HepG2 (cell line): ENCODE data around the gene DENND1C.

Experiments used
- RAD21 ChIP-seq: fragments of 450-650 bp; formaldehyde crosslinking; IDR thresholded peaks from 2 replicates; pipeline ENCODE4 v1.5.0; 2020; ENCODE audit warnings: mild to moderate bottlenecking
- RBM39 ChIP-seq: fragments of 200-400 bp; formaldehyde crosslinking; IDR thresholded peaks from one replicate; pipeline ENCODE4 v1.6.1; 2018; ENCODE audit warnings: antibody characterized with exemption, mild to moderate bottlenecking, low read depth, low read length; ENCODE audit not compliant: poor library complexity, severe bottlenecking
- ZFP36L2 ChIP-seq: sonication (generic); formaldehyde crosslinking; IDR thresholded peaks from 2 replicates; pipeline ENCODE4 v1.4.0; 2020; ENCODE audit warnings: missing genetic modification reagents
- ZNF274 ChIP-seq: sonication (generic); formaldehyde crosslinking; IDR thresholded peaks from 2 replicates; pipeline ENCODE4 v1.5.1; 2020; ENCODE audit warnings: mild to moderate bottlenecking, missing genetic modification reagents
- TF ChIP-seq, protein P1 (sequence below): sonication (generic); formaldehyde crosslinking; IDR thresholded peaks from 2 replicates; pipeline ENCODE4 v1.9.0; 2022; ENCODE audit warnings: missing genetic modification reagents, mild to moderate bottlenecking, borderline replicate concordance
- TF ChIP-seq, protein P2 (sequence below): sonication (generic); formaldehyde crosslinking; IDR thresholded peaks from 2 replicates; pipeline ENCODE4 v1.4.0; 2020; ENCODE audit warnings: missing genetic modification reagents
- TF ChIP-seq, protein P3 (sequence below): fragments of 450-650 bp; IDR thresholded peaks from 2 replicates; pipeline ENCODE4 v1.6.1; 2017; ENCODE audit warnings: mild to moderate bottlenecking
- TF ChIP-seq, protein P4 (sequence below): IDR thresholded peaks from 2 replicates; pipeline ENCODE4 v1.6.1; 2012; ENCODE audit warnings: inconsistent platforms

DNA sequence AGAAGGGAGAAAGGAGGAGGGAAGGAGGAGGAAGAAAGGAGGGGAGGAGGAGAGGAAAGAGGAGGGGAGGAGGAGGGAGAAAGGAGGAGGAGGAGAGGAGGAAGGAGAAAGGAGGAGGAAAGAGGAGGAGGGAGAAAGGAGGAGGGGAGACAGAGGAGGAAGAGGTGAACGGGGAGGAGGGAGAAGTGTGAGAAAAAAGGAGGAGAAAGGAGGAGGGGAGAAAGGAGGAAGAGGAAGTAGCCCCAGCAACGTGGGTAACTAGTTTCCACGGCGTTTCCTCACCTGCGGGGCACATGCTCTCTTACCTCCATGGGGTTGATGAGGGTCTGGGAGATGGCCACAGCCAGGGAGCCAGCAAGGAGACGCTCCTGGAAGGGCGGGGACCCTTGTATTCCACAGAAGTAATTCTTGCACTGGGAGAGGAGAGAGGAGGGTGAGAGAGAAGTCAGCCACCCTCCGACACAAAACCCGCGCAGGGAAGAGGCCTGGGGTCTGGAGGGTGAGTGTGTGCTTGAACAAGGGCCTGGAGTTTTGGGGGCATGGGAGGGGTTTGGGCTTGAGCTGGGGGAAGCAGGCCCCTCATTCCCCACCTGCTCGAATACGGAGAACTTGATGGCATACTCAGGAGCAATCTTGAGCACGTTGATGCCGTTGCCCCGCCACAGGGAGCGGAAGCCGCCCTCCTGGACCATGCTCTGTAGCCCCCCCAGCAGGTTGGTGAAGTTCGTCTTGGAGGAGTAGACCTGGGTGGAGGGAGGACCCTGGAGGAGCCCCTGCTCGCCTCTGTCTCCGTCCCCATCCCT lies 52.0 kb downstream of the DENND1C start:
- TF ChIP-seq RBM39 (no peak), ZNF274 (no peak), RAD21 (no peak), ZFP36L2 (CRISPR knock-in tag) (no peak)
- TF ChIP-seq, protein P1, sequence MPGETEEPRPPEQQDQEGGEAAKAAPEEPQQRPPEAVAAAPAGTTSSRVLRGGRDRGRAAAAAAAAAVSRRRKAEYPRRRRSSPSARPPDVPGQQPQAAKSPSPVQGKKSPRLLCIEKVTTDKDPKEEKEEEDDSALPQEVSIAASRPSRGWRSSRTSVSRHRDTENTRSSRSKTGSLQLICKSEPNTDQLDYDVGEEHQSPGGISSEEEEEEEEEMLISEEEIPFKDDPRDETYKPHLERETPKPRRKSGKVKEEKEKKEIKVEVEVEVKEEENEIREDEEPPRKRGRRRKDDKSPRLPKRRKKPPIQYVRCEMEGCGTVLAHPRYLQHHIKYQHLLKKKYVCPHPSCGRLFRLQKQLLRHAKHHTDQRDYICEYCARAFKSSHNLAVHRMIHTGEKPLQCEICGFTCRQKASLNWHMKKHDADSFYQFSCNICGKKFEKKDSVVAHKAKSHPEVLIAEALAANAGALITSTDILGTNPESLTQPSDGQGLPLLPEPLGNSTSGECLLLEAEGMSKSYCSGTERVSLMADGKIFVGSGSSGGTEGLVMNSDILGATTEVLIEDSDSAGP, result no peak
- TF ChIP-seq, protein P2, sequence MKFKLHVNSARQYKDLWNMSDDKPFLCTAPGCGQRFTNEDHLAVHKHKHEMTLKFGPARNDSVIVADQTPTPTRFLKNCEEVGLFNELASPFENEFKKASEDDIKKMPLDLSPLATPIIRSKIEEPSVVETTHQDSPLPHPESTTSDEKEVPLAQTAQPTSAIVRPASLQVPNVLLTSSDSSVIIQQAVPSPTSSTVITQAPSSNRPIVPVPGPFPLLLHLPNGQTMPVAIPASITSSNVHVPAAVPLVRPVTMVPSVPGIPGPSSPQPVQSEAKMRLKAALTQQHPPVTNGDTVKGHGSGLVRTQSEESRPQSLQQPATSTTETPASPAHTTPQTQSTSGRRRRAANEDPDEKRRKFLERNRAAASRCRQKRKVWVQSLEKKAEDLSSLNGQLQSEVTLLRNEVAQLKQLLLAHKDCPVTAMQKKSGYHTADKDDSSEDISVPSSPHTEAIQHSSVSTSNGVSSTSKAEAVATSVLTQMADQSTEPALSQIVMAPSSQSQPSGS (CRISPR knock-in tag), result no peak
- TF ChIP-seq, protein P3, sequence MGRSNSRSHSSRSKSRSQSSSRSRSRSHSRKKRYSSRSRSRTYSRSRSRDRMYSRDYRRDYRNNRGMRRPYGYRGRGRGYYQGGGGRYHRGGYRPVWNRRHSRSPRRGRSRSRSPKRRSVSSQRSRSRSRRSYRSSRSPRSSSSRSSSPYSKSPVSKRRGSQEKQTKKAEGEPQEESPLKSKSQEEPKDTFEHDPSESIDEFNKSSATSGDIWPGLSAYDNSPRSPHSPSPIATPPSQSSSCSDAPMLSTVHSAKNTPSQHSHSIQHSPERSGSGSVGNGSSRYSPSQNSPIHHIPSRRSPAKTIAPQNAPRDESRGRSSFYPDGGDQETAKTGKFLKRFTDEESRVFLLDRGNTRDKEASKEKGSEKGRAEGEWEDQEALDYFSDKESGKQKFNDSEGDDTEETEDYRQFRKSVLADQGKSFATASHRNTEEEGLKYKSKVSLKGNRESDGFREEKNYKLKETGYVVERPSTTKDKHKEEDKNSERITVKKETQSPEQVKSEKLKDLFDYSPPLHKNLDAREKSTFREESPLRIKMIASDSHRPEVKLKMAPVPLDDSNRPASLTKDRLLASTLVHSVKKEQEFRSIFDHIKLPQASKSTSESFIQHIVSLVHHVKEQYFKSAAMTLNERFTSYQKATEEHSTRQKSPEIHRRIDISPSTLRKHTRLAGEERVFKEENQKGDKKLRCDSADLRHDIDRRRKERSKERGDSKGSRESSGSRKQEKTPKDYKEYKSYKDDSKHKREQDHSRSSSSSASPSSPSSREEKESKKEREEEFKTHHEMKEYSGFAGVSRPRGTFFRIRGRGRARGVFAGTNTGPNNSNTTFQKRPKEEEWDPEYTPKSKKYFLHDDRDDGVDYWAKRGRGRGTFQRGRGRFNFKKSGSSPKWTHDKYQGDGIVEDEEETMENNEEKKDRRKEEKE, result no peak
- TF ChIP-seq, protein P4, sequence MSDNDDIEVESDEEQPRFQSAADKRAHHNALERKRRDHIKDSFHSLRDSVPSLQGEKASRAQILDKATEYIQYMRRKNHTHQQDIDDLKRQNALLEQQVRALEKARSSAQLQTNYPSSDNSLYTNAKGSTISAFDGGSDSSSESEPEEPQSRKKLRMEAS, result no peak
